GM18951 (cell line): ENCODE measurements around the gene PARVA.

ENCODE experiments used
- POLR2A ChIP-seq: IDR thresholded peaks from 4 replicates; pipeline ENCODE4 v1.6.1; 2011; ENCODE audit warnings: mild to moderate bottlenecking; ENCODE audit not compliant: insufficient read length, insufficient read depth; ENCODE audit errors: extremely low read depth
- in situ Hi-C: fragments of 300-500 bp; cut with MboI; formaldehyde crosslinking; loops from one replicate; pipeline ENCODE4 v1.12.0; 2022; ENCODE audit warnings: low sequenced_read_pairs, mixed read lengths, inconsistent platforms; ENCODE audit not compliant: unreplicated experiment

PARVA gene

GRCh38 chr11:12438291-12438690 lies 60.9 kb downstream of the PARVA start:
- no peak for TF ChIP-seq POLR2A
- in situ Hi-C loops = no loop called here

- in situ Hi-C loops = no loop called here
- no peak for TF ChIP-seq POLR2A
Measured at GRCh38 chr11:12439615-12440014, 62.2 kb downstream of the PARVA start.

GRCh38 chr11:12440565-12440964 lies 63.2 kb downstream of the PARVA start:
- TF ChIP-seq POLR2A = no peak
- in situ Hi-C loops = no loop called here

- no peak for TF ChIP-seq POLR2A
- in situ Hi-C loops = no loop called here
Measured at GRCh38 chr11:12441231-12441861, 64.0 kb downstream of the PARVA start.

- no peak for TF ChIP-seq POLR2A
- in situ Hi-C loops = no loop called here
Measured at GRCh38 chr11:12444601-12445000, 67.2 kb downstream of the PARVA start.

- no peak for TF ChIP-seq POLR2A
- in situ Hi-C loops = no loop called here
Measured at GRCh38 chr11:12445001-12445400, 67.6 kb downstream of the PARVA start.

GRCh38 chr11:12446863-12447262 lies 69.5 kb downstream of the PARVA start:
- no peak for TF ChIP-seq POLR2A
- in situ Hi-C loops = no loop called here

GRCh38 chr11:12448131-12448939 lies 71.0 kb downstream of the PARVA start:
- in situ Hi-C loops = no loop called here

GRCh38 chr11:12449961-12450715 lies 72.8 kb downstream of the PARVA start:
- in situ Hi-C loops = no loop called here
- TF ChIP-seq POLR2A = no peak

More at GRCh38 chr11:12448131-12448939, 71.0 kb downstream of the PARVA start:
- TF ChIP-seq POLR2A = no peak

GRCh38 chr11:12451179-12451814 lies 73.9 kb downstream of the PARVA start:
- no peak for TF ChIP-seq POLR2A
- in situ Hi-C loops = no loop called here

GRCh38 chr11:12453243-12453642 lies 75.9 kb downstream of the PARVA start:
- no peak for TF ChIP-seq POLR2A
- in situ Hi-C loops = no loop called here

- TF ChIP-seq POLR2A = no peak
- in situ Hi-C loops = no loop called here
Measured at GRCh38 chr11:12454782-12455181, 77.4 kb downstream of the PARVA start.

- no peak for TF ChIP-seq POLR2A
- in situ Hi-C loops = no loop called here
Measured at GRCh38 chr11:12455938-12456337, 78.6 kb downstream of the PARVA start.
